Progenitor cell of endocrine pancreas (in vitro differentiated cells): ENCODE results near the gene LMOD2. TPM values are rescaled to one million over a fixed set of nuclear protein-coding genes. Genes with fewer than 3 reads are reported as not detected.

Experiments
- DNase-seq: peaks from one replicate; pipeline ENCODE4 v3.0.0; 2021; ENCODE audit warnings: low spot score; ENCODE audit not compliant: unreplicated experiment
- H3K27ac Mint-ChIP-seq: 2 replicates; pipeline ENCODE4 v1.8.0; 2021; ENCODE audit warnings: mild to moderate bottlenecking, moderate library complexity, mixed read lengths
- H3K27me3 Mint-ChIP-seq: 2 replicates; pipeline ENCODE4 v1.8.0; 2021; ENCODE audit warnings: mixed read lengths
- H3K36me3 Mint-ChIP-seq: 2 replicates; pipeline ENCODE4 v1.8.0; 2022; ENCODE audit warnings: mixed read lengths; ENCODE audit not compliant: insufficient read depth
- H3K4me1 Mint-ChIP-seq: 2 replicates; pipeline ENCODE4 v1.8.0; 2021; ENCODE audit warnings: low read depth, mixed read lengths
- H3K4me3 Mint-ChIP-seq: 2 replicates; pipeline ENCODE4 v1.8.0; 2021; ENCODE audit warnings: low read depth, mild to moderate bottlenecking, moderate library complexity, mixed read lengths
- H3K9me3 Mint-ChIP-seq: 2 replicates; pipeline ENCODE4 v1.8.0; 2021; ENCODE audit warnings: low read depth, mixed read lengths
- total RNA-seq: library from RNA; stranded (reverse); gene quantifications from 2 replicates; pipeline ENCODE4 v1.2.1, GENCODE V29; 2021
- TF ChIP-seq, protein P1 (sequence below): fragments of 200-600 bp; sonication (generic); IDR thresholded peaks from one replicate; pipeline ENCODE4 v1.5.0; 2021; ENCODE audit warnings: antibody characterized with exemption, mild to moderate bottlenecking; ENCODE audit not compliant: unreplicated experiment

LMOD2 gene
- total RNA-seq, 1 donor from 2014 or later = not detected

GRCh38 chr7:123625254-123625653 is 30.4 kb upstream of the LMOD2 start:
- Mint-ChIP-seq H3K9me3 (peaks cover 4% of the 10 kb centered on the region), H3K36me3 (no peaks in the 10 kb centered on the region), H3K27me3 (no peaks in the 10 kb centered on the region), H3K4me3 (no peak overlapping the region), H3K4me1 (peaks cover 7% of the 10 kb centered on the region), H3K27ac (no peak overlapping the region)
- no peak for DNase-seq
- TF ChIP-seq, protein P1, sequence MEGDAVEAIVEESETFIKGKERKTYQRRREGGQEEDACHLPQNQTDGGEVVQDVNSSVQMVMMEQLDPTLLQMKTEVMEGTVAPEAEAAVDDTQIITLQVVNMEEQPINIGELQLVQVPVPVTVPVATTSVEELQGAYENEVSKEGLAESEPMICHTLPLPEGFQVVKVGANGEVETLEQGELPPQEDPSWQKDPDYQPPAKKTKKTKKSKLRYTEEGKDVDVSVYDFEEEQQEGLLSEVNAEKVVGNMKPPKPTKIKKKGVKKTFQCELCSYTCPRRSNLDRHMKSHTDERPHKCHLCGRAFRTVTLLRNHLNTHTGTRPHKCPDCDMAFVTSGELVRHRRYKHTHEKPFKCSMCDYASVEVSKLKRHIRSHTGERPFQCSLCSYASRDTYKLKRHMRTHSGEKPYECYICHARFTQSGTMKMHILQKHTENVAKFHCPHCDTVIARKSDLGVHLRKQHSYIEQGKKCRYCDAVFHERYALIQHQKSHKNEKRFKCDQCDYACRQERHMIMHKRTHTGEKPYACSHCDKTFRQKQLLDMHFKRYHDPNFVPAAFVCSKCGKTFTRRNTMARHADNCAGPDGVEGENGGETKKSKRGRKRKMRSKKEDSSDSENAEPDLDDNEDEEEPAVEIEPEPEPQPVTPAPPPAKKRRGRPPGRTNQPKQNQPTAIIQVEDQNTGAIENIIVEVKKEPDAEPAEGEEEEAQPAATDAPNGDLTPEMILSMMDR = no peak

DNA sequence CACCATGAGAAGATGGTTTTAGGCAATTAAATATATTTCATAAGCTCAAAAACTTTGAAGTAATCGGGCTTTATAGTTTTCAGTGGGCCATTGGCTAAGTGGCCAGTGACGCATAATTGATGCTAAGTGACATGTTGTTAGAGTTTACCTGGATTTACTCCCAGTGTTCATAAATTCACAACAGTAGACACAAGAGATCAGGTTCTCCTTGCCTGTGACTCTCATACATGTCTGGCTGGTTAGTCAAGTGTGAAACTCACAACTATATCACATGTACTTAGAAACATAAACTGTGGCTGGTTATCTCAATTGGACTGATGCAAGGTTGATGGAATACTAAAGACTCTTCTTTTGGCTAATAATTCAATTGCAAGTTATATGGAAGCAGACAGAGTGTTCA is 27.8 kb upstream of the LMOD2 start:
- no peaks in the 10 kb centered on the region for H3K27me3 Mint-ChIP-seq
- no peak overlapping the region for H3K4me3 Mint-ChIP-seq

DNA sequence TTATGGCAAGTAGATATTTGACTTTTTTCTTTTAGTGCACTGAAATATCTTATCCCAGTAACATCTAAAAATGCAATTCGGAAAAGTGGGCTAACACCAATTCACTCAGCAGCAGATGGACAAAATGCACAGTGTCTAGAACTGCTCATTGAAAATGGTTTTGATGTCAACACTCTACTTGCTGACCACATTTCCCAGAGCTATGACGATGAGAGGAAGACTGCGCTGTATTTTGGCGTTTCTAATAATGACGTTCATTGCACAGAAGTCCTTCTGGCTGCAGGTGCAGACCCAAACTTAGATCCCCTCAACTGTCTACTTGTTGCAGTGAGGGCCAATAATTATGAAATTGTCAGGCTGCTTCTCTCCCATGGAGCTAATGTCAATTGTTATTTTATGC is 26.8 kb upstream of the LMOD2 start:
- H3K4me1 Mint-ChIP-seq = no peaks in the 10 kb centered on the region
- no peaks in the 10 kb centered on the region for H3K27me3 Mint-ChIP-seq
- no peak overlapping the region for H3K4me3 Mint-ChIP-seq
- no peak for DNase-seq
- no peak overlapping the region for H3K27ac Mint-ChIP-seq
- H3K36me3 Mint-ChIP-seq = no peaks in the 10 kb centered on the region
- TF ChIP-seq, protein P1 = no peak
- peaks cover 4% of the 10 kb centered on the region for H3K9me3 Mint-ChIP-seq

More for the DNA sequence above, 27.8 kb upstream of the LMOD2 start:
- Mint-ChIP-seq H3K36me3 (no peaks in the 10 kb centered on the region), H3K9me3 (peaks cover 4% of the 10 kb centered on the region), H3K4me1 (peaks cover 1% of the 10 kb centered on the region), H3K27ac (no peak overlapping the region)
- TF ChIP-seq, protein P1 = no peak
- no peak for DNase-seq

DNA sequence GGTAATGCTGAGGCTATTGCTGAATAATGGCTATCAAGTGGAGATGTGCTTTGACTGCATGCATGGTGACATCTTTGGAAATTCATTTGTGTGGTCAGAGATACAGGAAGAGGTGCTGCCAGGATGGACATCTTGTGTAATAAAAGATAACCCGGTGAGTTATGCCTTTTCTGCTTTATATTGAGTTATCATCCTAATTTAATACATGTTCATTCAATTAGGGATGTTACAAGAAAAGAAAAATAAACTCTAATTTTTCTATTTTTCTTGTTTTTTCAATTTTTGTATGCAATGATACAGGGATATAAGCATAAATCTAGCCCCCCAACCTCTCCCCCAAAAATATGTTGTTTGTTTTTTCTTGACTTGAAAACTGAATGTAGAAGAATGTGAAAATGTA is 26.4 kb upstream of the LMOD2 start:
- H3K4me3 Mint-ChIP-seq = no peak overlapping the region
- TF ChIP-seq, protein P1 = no peak
- H3K9me3 Mint-ChIP-seq = peaks cover 4% of the 10 kb centered on the region
- no peaks in the 10 kb centered on the region for H3K36me3 Mint-ChIP-seq
- no peaks in the 10 kb centered on the region for H3K27me3 Mint-ChIP-seq
- H3K4me1 Mint-ChIP-seq = no peaks in the 10 kb centered on the region
- H3K27ac Mint-ChIP-seq = no peak overlapping the region
- no peak for DNase-seq

- Mint-ChIP-seq H3K4me1 (peaks cover 8% of the 10 kb centered on the region), H3K4me3 (no peak overlapping the region), H3K27ac (no peak overlapping the region), H3K36me3 (no peaks in the 10 kb centered on the region), H3K27me3 (no peaks in the 10 kb centered on the region), H3K9me3 (no peaks in the 10 kb centered on the region)
- no peak for DNase-seq
- TF ChIP-seq, protein P1 = no peak
These were observed 22.9 kb upstream of the LMOD2 start for GRCh38 chr7:123632808-123633207.
